ENCODE measurements around the gene IRAK3. TPM values are rescaled to one million over a fixed set of nuclear protein-coding genes. Genes with fewer than 3 reads are reported as not detected.

Gene IRAK3
- total and polyA plus RNA-seq, 2 donors (not counting 3 experiments of a cell fraction or from before 2014, with no cell fraction given) = 2.3 to 8.5 TPM

DNA sequence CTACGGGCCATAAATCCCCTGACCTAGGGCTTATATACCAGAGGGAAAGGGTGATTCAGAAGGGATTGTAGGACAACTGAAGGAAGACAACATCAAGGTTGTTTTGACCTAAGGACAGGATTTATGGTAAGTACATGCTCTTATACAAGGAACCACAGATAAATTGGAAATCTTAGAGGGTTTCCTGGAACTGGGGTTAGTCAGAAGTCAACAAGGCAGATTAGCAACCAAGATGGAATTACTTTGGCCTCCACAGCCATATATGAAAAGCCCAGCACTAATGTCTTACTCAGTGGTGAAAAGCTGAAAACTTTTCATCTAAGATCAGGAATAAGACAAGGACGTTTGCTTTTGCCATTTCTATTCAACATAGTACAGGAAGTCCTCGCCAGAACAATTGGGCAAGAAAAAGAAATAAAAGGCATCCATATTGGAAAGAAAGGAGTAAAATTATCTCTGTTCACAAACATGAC is 24.6 kb upstream of the IRAK3 start:
- H3K4me3 ChIP-seq (replicated peaks in 1 of 3; ENCODE audit: insufficient read depth in 1 of 3, low read depth in 1 of 3, low read length in 3 of 3) = no peak overlapping the region
- intact Hi-C loops (cut with micrococcal nuclease) (no loop called here), dilution Hi-C loops (cut with MboI; ENCODE audit: extremely low pct_ligation_motif_present, low sequenced_read_pairs) (no loop called here)
- BruUV-seq (replicated peaks) = no TSS peak
- H3K4me2 ChIP-seq (ENCODE audit: insufficient read depth, low read length) = no peak overlapping the region
- H3K9me1 ChIP-seq (replicated peaks; ENCODE audit: control insufficient read depth, extremely low read depth, insufficient read depth, low read length) = no peaks in the 10 kb centered on the region
- H3K27ac ChIP-seq (ENCODE audit: insufficient read depth, low read depth, low read length) = no peak overlapping the region
- peaks cover 7% of the 10 kb centered on the region for H3K4me1 ChIP-seq (ENCODE audit: control insufficient read depth, extremely low read depth, insufficient read depth, low read length)
- TF ChIP-seq, protein P1, sequence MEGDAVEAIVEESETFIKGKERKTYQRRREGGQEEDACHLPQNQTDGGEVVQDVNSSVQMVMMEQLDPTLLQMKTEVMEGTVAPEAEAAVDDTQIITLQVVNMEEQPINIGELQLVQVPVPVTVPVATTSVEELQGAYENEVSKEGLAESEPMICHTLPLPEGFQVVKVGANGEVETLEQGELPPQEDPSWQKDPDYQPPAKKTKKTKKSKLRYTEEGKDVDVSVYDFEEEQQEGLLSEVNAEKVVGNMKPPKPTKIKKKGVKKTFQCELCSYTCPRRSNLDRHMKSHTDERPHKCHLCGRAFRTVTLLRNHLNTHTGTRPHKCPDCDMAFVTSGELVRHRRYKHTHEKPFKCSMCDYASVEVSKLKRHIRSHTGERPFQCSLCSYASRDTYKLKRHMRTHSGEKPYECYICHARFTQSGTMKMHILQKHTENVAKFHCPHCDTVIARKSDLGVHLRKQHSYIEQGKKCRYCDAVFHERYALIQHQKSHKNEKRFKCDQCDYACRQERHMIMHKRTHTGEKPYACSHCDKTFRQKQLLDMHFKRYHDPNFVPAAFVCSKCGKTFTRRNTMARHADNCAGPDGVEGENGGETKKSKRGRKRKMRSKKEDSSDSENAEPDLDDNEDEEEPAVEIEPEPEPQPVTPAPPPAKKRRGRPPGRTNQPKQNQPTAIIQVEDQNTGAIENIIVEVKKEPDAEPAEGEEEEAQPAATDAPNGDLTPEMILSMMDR (IDR thresholded peaks at IDR 0.05; ENCODE audit: extremely low read depth in 1 of 2, insufficient read depth in 1 of 2, low read depth in 1 of 2, low read length in 2 of 2) = no peak
- no peak for TF ChIP-seq POLR2A (IDR thresholded peaks at IDR 0.05; ENCODE audit: low read depth, low read length)
- no peak for TF ChIP-seq MAX (IDR thresholded peaks at IDR 0.05; ENCODE audit: insufficient read depth, insufficient read length)
- TF ChIP-seq GATA2 (IDR thresholded peaks at IDR 0.05; ENCODE audit: insufficient read depth, insufficient read length, low read depth, low read length) = no peak
- TF ChIP-seq EZH2 (IDR thresholded peaks at IDR 0.05; ENCODE audit: borderline replicate concordance, low read depth, low read length, severe bottlenecking) = no peak
- no peak for TF ChIP-seq FOS (IDR thresholded peaks at IDR 0.05; ENCODE audit: borderline replicate concordance, insufficient read depth, low read length)
- TF ChIP-seq JUN (IDR thresholded peaks at IDR 0.05; ENCODE audit: borderline replicate concordance, insufficient read depth, insufficient read length, low read depth) = no peak
- TF ChIP-seq POLR2AphosphoS5 (IDR thresholded peaks at IDR 0.05; ENCODE audit: insufficient read depth, low read depth, low read length) = no peak
- no peak for TF ChIP-seq MYC (IDR thresholded peaks at IDR 0.05; ENCODE audit: low read depth, low read length)
- H3K27me3 ChIP-seq (ENCODE audit: control insufficient read depth in 2 of 2, insufficient read depth in 2 of 2, low read length in 2 of 2) = no peaks in the 10 kb centered on the region
- peaks cover 78% of the 10 kb centered on the region for H3K79me2 ChIP-seq (ENCODE audit: control insufficient read depth, insufficient read depth, low read length)
- no peak overlapping the region for H2AFZ ChIP-seq (ENCODE audit: low read depth, low read length)
- no peak for FAIRE-seq
- POLR2A ChIA-PET = no interaction called here
- no peaks in the 10 kb centered on the region for H3K9me3 ChIP-seq (replicated peaks; ENCODE audit: control insufficient read depth, insufficient read depth, low read length)
- DNase-seq (ENCODE audit: low read depth, low spot score) = no peak
- H3K36me3 ChIP-seq (ENCODE audit: control insufficient read depth in 2 of 2, extremely low read depth in 1 of 2, insufficient read depth in 2 of 2, low read length in 2 of 2) = peaks cover 0 to 2% of the 10 kb centered on the region in 2 experiments
- CTCF ChIA-PET = interaction anchor here (1.0 to 1.5 kb wide), 2 partner anchors 14 to 19 kb away, joined by 3 read pairs; no protein-coding TSS in a partner anchor
- H4K20me1 ChIP-seq (replicated peaks; ENCODE audit: control insufficient read depth, extremely low read depth, insufficient read depth, low read length) = peaks cover 3% of the 10 kb centered on the region
- H3K9ac ChIP-seq (replicated peaks; ENCODE audit: extremely low read depth, insufficient read depth, low read length) = no peak overlapping the region

All from endothelial cell of umbilical vein (primary cell).